Measurements from ENCODE around the gene PCNT.

PCNT gene

GRCh38 chr21:46344219-46344915, 20.4 kb downstream of the PCNT start:
- Mint-ChIP-seq H3K36me3 (peaks cover 77% of the 10 kb centered on the region), H3K4me3 (no peak overlapping the region), H3K9me3 (no peaks in the 10 kb centered on the region), H3K27ac (peak overlapping the region; percentile 20), H3K4me1 (peaks cover 10% of the 10 kb centered on the region)
- DNase-seq (ENCODE audit: low spot score in 2 of 2), result no peak
- no peak for ATAC-seq

DNA sequence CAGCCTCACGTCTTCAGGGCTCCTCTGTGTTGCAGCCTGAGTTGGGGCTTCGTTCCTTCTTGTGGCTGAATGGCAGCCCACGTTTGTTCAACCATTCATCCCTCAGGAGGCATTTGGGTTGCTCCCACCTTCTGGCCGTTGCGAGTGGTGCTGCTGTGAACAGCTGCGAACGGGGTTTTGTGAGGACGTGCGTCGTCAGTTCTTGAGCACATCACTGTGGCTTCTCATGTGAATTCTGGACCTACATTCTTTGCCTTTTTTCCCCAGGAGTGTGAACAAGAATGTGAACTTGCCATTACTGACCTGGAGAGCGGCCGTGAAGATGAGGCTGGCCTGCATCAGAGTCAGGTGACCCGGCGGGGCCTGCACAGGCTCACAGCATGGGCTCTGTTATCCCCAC, 21.9 kb downstream of the PCNT start:
- no peak overlapping the region for H3K27ac Mint-ChIP-seq
- peaks cover 78% of the 10 kb centered on the region for H3K36me3 Mint-ChIP-seq
- DNase-seq (ENCODE audit: low spot score in 2 of 2), result no peak
- no peak overlapping the region for H3K4me3 Mint-ChIP-seq
- H3K9me3 Mint-ChIP-seq, result no peaks in the 10 kb centered on the region
- no peak for ATAC-seq
- no peaks in the 10 kb centered on the region for H3K4me1 Mint-ChIP-seq

- ATAC-seq (no peak), DNase-seq (ENCODE audit: low spot score in 2 of 2) (no peak)
- Mint-ChIP-seq H3K9me3 (no peaks in the 10 kb centered on the region), H3K4me3 (no peak overlapping the region), H3K27ac (no peak overlapping the region), H3K4me1 (no peaks in the 10 kb centered on the region), H3K36me3 (peaks cover 85% of the 10 kb centered on the region)
These were observed 22.6 kb downstream of the PCNT start for GRCh38 chr21:46346296-46347202.

DNA sequence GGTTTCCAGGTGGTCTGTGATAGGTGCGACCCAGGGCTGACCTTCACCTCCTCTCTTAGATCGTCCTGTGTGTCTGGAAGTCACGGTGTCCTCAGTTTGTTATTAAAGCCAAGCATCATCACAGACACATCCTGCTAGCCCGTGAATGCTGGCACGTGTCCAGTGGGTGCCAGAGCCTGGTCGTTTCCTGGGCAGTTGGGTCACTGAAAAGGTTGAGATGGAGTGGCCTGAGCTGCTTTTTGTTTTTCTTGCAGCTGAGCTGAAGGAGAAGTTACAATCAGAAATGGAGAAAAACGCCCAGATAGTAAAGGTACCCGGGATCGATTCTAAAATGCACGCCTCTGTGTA, 23.2 kb downstream of the PCNT start:
- no peak for ATAC-seq
- DNase-seq (ENCODE audit: low spot score in 2 of 2), result no peak
- H3K4me1 Mint-ChIP-seq, result no peaks in the 10 kb centered on the region
- H3K27ac Mint-ChIP-seq, result no peak overlapping the region
- H3K36me3 Mint-ChIP-seq, result peaks cover 83% of the 10 kb centered on the region
- no peak overlapping the region for H3K4me3 Mint-ChIP-seq
- no peaks in the 10 kb centered on the region for H3K9me3 Mint-ChIP-seq

- Mint-ChIP-seq H3K9me3 (no peaks in the 10 kb centered on the region), H3K4me3 (no peak overlapping the region), H3K36me3 (peaks cover 79% of the 10 kb centered on the region), H3K4me1 (no peaks in the 10 kb centered on the region), H3K27ac (no peak overlapping the region)
- DNase-seq (ENCODE audit: low spot score in 2 of 2), result no peak
- no peak for ATAC-seq
These were observed 23.9 kb downstream of the PCNT start for GRCh38 chr21:46347791-46348381.

GRCh38 chr21:46349134-46349760, 25.3 kb downstream of the PCNT start:
- Mint-ChIP-seq H3K36me3 (peaks cover 82% of the 10 kb centered on the region), H3K9me3 (no peaks in the 10 kb centered on the region), H3K4me1 (no peaks in the 10 kb centered on the region), H3K4me3 (no peak overlapping the region), H3K27ac (no peak overlapping the region)
- DNase-seq (ENCODE audit: low spot score in 2 of 2) (no peak), ATAC-seq (no peak)

DNA sequence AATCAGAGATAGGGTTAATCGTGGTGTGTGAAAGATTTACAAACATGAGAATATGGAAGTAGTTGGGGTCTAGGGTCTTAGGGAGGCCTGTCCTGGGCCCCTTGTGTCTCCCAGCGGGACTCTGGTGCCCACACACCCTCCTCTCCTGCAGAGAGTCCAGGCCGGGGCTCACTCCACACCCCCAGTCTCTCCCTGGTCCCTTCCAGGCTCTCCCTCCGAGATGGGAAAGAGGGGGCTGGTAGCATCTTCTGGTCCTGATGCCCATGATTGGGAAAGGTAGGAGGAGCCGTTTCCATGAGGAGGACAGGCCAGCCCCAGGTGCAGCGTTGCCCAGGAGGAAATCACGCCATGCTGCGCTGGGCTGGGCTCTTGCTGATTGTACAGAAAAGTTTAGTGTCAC, 26.6 kb downstream of the PCNT start:
- H3K27ac Mint-ChIP-seq, result no peak overlapping the region
- H3K9me3 Mint-ChIP-seq, result no peaks in the 10 kb centered on the region
- no peak for ATAC-seq
- peaks cover 81% of the 10 kb centered on the region for H3K36me3 Mint-ChIP-seq
- no peak for DNase-seq (ENCODE audit: low spot score in 2 of 2)
- H3K4me1 Mint-ChIP-seq, result peaks cover 6% of the 10 kb centered on the region
- H3K4me3 Mint-ChIP-seq, result no peak overlapping the region

DNA sequence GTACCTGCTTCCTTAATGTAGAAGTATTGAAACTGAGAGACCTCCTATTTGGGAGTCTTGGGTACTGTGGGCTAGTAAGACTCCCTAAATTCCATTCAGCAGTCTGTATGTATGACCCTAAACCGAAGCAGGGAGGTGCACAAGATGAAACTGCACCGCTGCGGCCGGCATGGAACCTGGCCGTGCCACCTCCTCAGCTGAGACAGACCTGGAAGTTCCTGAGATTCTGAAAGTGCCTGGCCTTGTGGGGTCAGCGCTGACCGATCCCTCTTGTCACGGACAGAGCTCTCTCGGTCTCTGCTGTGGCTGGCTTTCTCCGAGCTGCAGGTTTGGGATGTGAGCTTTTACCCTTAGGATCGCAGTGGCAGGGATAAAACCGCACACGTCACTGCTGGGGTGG, 27.0 kb downstream of the PCNT start:
- Mint-ChIP-seq H3K4me3 (no peak overlapping the region), H3K27ac (no peak overlapping the region), H3K4me1 (peaks cover 6% of the 10 kb centered on the region), H3K9me3 (no peaks in the 10 kb centered on the region), H3K36me3 (peaks cover 78% of the 10 kb centered on the region)
- no peak for ATAC-seq
- no peak for DNase-seq (ENCODE audit: low spot score in 2 of 2)

DNA sequence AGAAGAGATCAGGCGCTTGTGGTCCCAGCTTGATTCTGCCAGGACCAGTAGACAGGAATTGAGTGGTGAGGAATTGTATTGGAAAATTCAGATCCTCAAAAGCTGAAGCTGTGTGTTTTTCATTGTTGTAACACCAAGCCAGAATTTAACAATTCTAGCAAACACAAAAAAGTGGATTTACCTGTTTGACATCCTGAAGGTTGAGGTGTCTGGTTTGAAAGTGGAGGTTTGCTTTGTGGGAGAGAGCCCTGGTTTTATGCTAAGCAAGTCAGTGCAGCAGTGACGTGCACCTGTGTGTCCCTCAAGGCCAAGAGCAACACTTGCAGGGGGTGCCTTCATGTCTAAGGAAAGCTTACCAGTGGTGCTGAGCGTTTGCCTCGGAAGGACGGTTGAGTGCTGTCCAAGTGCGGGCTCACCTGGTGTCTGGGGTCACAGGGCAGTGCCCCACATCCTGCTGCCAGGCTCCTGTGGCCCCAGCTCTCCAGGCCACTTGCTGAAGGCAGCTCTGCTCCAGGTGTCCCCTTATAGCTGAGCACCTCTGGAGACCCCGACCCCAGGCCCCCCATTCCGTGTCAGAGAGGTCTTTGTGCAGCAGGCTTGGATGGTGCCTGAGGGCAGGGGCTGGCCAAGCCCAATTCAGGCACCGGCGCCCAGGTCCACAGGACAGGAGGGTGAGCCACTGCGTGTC, 27.7 kb downstream of the PCNT start:
- ATAC-seq (no peak), DNase-seq (ENCODE audit: low spot score in 2 of 2) (no peak)
- Mint-ChIP-seq H3K4me3 (no peak overlapping the region), H3K27ac (no peak overlapping the region), H3K36me3 (peaks cover 79% of the 10 kb centered on the region), H3K9me3 (no peaks in the 10 kb centered on the region), H3K4me1 (peaks cover 6% of the 10 kb centered on the region)

DNA sequence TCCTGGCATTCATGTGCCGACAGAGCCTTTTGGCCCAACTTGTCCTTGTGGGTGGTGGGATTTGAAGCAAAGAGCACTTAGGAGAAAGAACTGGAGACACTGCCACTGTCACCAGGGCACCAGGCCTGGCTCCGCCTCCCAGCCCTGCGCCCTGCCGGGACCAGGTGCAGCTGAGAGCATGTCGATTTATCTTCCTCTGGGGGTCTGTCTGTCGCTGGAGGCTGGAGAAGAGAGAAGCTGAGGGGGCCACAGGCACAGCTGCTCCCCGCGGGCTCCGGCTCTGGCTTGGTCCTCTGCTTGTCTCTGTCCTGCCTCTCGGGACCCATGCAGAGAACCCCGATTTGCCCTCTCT, 28.2 kb downstream of the PCNT start:
- no peak for DNase-seq (ENCODE audit: low spot score in 2 of 2)
- ATAC-seq, result no peak
- Mint-ChIP-seq H3K4me3 (no peak overlapping the region), H3K4me1 (peaks cover 6% of the 10 kb centered on the region), H3K27ac (no peak overlapping the region), H3K9me3 (no peaks in the 10 kb centered on the region), H3K36me3 (peaks cover 79% of the 10 kb centered on the region)

DNA sequence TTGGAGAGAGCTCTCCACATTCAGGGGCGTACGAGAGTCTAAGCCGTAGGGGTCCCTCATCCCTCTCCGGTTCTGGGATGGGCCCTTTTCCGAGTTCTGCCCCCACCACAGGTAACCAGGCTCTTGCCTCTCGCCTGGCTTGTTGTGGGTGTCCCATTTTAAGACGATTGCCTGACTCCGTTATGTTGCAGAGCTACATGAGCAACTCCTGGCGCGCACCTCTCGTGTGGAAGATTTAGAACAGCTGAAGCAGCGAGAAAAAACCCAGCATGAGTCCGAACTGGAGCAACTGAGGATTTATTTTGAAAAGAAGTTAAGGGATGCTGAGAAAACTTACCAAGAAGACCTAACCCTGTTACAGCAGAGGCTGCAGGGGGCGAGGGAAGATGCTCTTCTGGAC, 29.0 kb downstream of the PCNT start:
- DNase-seq (ENCODE audit: low spot score in 2 of 2), result no peak
- Mint-ChIP-seq H3K9me3 (no peaks in the 10 kb centered on the region), H3K36me3 (peaks cover 80% of the 10 kb centered on the region), H3K27ac (no peak overlapping the region), H3K4me3 (no peak overlapping the region), H3K4me1 (peaks cover 6% of the 10 kb centered on the region)
- ATAC-seq, result no peak

DNA sequence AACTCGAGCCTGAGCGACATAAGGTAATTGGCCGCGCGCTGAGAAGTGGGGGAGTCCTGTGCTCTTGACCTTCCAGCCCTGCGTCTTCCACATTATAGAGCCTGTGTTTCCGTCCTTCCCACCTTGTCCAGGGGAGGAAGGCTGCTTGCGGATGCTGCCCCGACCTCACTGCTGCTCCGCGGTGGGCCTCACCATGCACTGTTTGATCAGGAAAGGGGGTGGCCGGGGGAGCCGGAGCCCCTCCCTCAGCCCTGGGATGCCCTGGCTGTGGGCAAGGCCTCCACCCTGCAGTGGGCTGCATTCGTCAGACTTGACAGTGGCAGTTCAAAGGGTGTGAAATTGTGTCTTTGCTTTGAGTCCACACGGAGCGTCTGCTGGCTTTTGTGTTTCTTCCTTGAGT, 30.1 kb downstream of the PCNT start:
- Mint-ChIP-seq H3K9me3 (no peaks in the 10 kb centered on the region), H3K36me3 (peaks cover 80% of the 10 kb centered on the region), H3K4me3 (no peak overlapping the region), H3K27ac (no peak overlapping the region), H3K4me1 (peaks cover 6% of the 10 kb centered on the region)
- ATAC-seq, result no peak
- no peak for DNase-seq (ENCODE audit: low spot score in 2 of 2)

- Mint-ChIP-seq H3K36me3 (peaks cover 80% of the 10 kb centered on the region), H3K4me1 (peaks cover 6% of the 10 kb centered on the region), H3K4me3 (no peak overlapping the region), H3K9me3 (no peaks in the 10 kb centered on the region), H3K27ac (no peak overlapping the region)
- ATAC-seq (no peak), DNase-seq (ENCODE audit: low spot score in 2 of 2) (no peak)
These were observed 30.6 kb downstream of the PCNT start for GRCh38 chr21:46354518-46354917.

GRCh38 chr21:46355161-46356004, 31.4 kb downstream of the PCNT start:
- no peaks in the 10 kb centered on the region for H3K9me3 Mint-ChIP-seq
- peak overlapping the region; percentile 40 for H3K27ac Mint-ChIP-seq
- peaks cover 80% of the 10 kb centered on the region for H3K36me3 Mint-ChIP-seq
- DNase-seq (ENCODE audit: low spot score in 2 of 2) (no peak), ATAC-seq (peak; percentile 57)
- peaks cover 6% of the 10 kb centered on the region for H3K4me1 Mint-ChIP-seq
- no peak overlapping the region for H3K4me3 Mint-ChIP-seq

All from stimulated activated effector memory CD8-positive, alpha-beta T cell treated with anti-CD3 and anti-CD28 coated beads, Interleukin-12 subunit alpha, Interleukin-12 subunit beta, amount 100 ng/mL, for 72 hours (primary cell).